Measurements from ENCODE around the gene PLEKHA1.

PLEKHA1 gene

GRCh38 chr10:122422266-122422989, 47.9 kb downstream of the PLEKHA1 start:
- DNase-seq (ENCODE audit: low spot score): no peak

GRCh38 chr10:122424059-122424458, 49.6 kb downstream of the PLEKHA1 start:
- no peak for DNase-seq (ENCODE audit: low spot score)

GRCh38 chr10:122426829-122427228, 52.3 kb downstream of the PLEKHA1 start:
- no peak for DNase-seq (ENCODE audit: low spot score)

- DNase-seq (ENCODE audit: low spot score): no peak
Measured at GRCh38 chr10:122427280-122427679, 52.8 kb downstream of the PLEKHA1 start.

GRCh38 chr10:122435212-122435827, 60.8 kb downstream of the PLEKHA1 start:
- DNase-seq (ENCODE audit: low spot score): no peak

- DNase-seq (ENCODE audit: low spot score): no peak
Measured at GRCh38 chr10:122441961-122442360, 67.5 kb downstream of the PLEKHA1 start.

GRCh38 chr10:122445469-122445868, 71.0 kb downstream of the PLEKHA1 start:
- no peak for DNase-seq (ENCODE audit: low spot score)

- DNase-seq (ENCODE audit: low spot score): no peak
Measured at GRCh38 chr10:122445904-122446303, 71.4 kb downstream of the PLEKHA1 start.

- DNase-seq (ENCODE audit: low spot score): no peak
Measured at GRCh38 chr10:122446668-122447423, 72.3 kb downstream of the PLEKHA1 start.

GRCh38 chr10:122448600-122448999, 74.1 kb downstream of the PLEKHA1 start:
- DNase-seq (ENCODE audit: low spot score): no peak

- DNase-seq (ENCODE audit: low spot score): no peak
Measured at GRCh38 chr10:122449153-122449552, 74.6 kb downstream of the PLEKHA1 start.

GRCh38 chr10:122450353-122450990, 76.0 kb downstream of the PLEKHA1 start:
- no peak for DNase-seq (ENCODE audit: low spot score)

- no peak for DNase-seq (ENCODE audit: low spot score)
Measured at GRCh38 chr10:122454071-122454470, 79.6 kb downstream of the PLEKHA1 start.

- no peak for DNase-seq (ENCODE audit: low spot score)
Measured at GRCh38 chr10:122454603-122455080, 80.1 kb downstream of the PLEKHA1 start, which contains the start of gene ARMS2. TSS of gene ARMS2 (plus strand) at chr10:122454653. CDS start at chr10:122454728, 75 bp downstream.

- no peak for DNase-seq (ENCODE audit: low spot score)
Measured at GRCh38 chr10:122455376-122456079, 81.0 kb downstream of the PLEKHA1 start.

GRCh38 chr10:122457934-122458333, 83.4 kb downstream of the PLEKHA1 start:
- DNase-seq (ENCODE audit: low spot score): no peak

- DNase-seq (ENCODE audit: low spot score): no peak
Measured at GRCh38 chr10:122458693-122459092, 84.2 kb downstream of the PLEKHA1 start.

GRCh38 chr10:122459561-122460273, 85.2 kb downstream of the PLEKHA1 start:
- no peak for DNase-seq (ENCODE audit: low spot score)

GRCh38 chr10:122460891-122461293, 86.4 kb downstream of the PLEKHA1 start:
- DNase-seq (ENCODE audit: low spot score): no peak

- peak; percentile 39 for DNase-seq (ENCODE audit: low spot score)
Measured at GRCh38 chr10:122461367-122461728, 86.8 kb downstream of the PLEKHA1 start, which contains the start of gene HTRA1. TSS of gene HTRA1 (plus strand) at chr10:122461553. CDS start at chr10:122461653, 100 bp downstream.

All from HuH-7.5 (cell line).